HEK293T (cell line): Measurements from ENCODE around the gene ERC1.

Experiments used
- ARNT ChIP-seq: fragments of 450-650 bp; IDR thresholded peaks from 2 replicates; pipeline ENCODE4 v1.6.1; 2017; ENCODE audit warnings: mild to moderate bottlenecking
- BHLHE40 ChIP-seq: fragments of 450-650 bp; IDR thresholded peaks from 2 replicates; pipeline ENCODE4 v1.6.1; 2016; ENCODE audit warnings: mild to moderate bottlenecking, moderate library complexity, borderline replicate concordance
- CTBP1 ChIP-seq: fragments of 450-650 bp; IDR thresholded peaks from 2 replicates; pipeline ENCODE4 v1.6.1; 2016; ENCODE audit warnings: borderline replicate concordance
- ELF4 ChIP-seq: fragments of 450-650 bp; IDR thresholded peaks from 2 replicates; pipeline ENCODE4 v1.6.1; 2017; ENCODE audit warnings: antibody characterized with exemption
- FOXA1 ChIP-seq: fragments of 450-650 bp; IDR thresholded peaks from 2 replicates; pipeline ENCODE4 v1.6.1; 2016; ENCODE audit warnings: mild to moderate bottlenecking
- FOXK2 ChIP-seq: fragments of 450-650 bp; IDR thresholded peaks from 2 replicates; pipeline ENCODE4 v1.6.1; 2016; ENCODE audit warnings: mild to moderate bottlenecking
- FOXM1 ChIP-seq: fragments of 450-650 bp; IDR thresholded peaks from 2 replicates; pipeline ENCODE4 v1.6.1; 2017; ENCODE audit warnings: mild to moderate bottlenecking, borderline replicate concordance
- HDGF ChIP-seq: fragments of 450-650 bp; IDR thresholded peaks from 2 replicates; pipeline ENCODE4 v1.6.1; 2017; ENCODE audit warnings: antibody characterized with exemption, borderline replicate concordance
- NFRKB ChIP-seq: fragments of 450-650 bp; IDR thresholded peaks from 2 replicates; pipeline ENCODE4 v1.6.1; 2016; ENCODE audit warnings: mild to moderate bottlenecking, moderate library complexity
- SP1 ChIP-seq: fragments of 450-650 bp; IDR thresholded peaks from 2 replicates; pipeline ENCODE4 v1.6.1; 2017
- SUZ12 ChIP-seq: fragments of 450-650 bp; IDR thresholded peaks from 2 replicates; pipeline ENCODE4 v1.6.1; 2016; ENCODE audit warnings: mild to moderate bottlenecking
- TARDBP ChIP-seq: fragments of 450-650 bp; IDR thresholded peaks from 2 replicates; pipeline ENCODE4 v1.6.1; 2016
- ZNF384 ChIP-seq: fragments of 450-650 bp; IDR thresholded peaks from 2 replicates; pipeline ENCODE4 v1.6.1; 2016

DNA sequence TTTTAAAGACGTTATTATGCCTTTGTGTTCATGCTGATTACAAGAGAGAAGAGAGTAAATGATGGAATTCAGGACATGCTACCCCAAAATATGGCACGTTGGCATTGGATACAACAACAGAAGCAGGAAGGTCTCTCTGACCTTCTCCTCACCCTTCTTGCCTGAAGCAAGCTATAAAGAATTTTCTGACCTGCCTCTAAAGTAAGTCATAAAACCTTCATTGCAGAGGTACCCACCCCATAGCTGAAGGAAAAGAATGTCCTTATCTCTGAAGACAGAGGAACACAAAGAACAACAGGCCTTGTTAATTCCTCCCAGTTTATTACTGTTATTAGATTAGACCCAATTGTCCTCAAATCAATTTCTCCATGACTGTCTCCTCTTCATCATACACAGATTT is 427.1 kb downstream of the ERC1 start:
- TF ChIP-seq FOXM1 = no peak
- TF ChIP-seq FOXK2 = no peak
- no peak for TF ChIP-seq ZNF384
- no peak for TF ChIP-seq FOXA1
- no peak for TF ChIP-seq SP1
- no peak for TF ChIP-seq ELF4
- TF ChIP-seq TARDBP = no peak
- no peak for TF ChIP-seq NFRKB
- no peak for TF ChIP-seq HDGF
- no peak for TF ChIP-seq ARNT
- TF ChIP-seq SUZ12 = no peak
- no peak for TF ChIP-seq CTBP1
- no peak for TF ChIP-seq BHLHE40
